ENCODE results near the gene LAMA2. TPM values are rescaled to one million over a fixed set of nuclear protein-coding genes. Genes with fewer than 3 reads are reported as not detected.

LAMA2 gene
- total RNA-seq, 2 experiments from 2014 or later: 0.26 TPM; not detected in 1

GRCh38 chr6:128870746-128871145 is 12.2 kb upstream of the LAMA2 start:
- Mint-ChIP-seq H3K4me3 (no peak overlapping the region), H3K9me3 (ENCODE audit: insufficient read depth) (no peaks in the 10 kb centered on the region), H3K27ac (no peak overlapping the region), H3K27me3 (ENCODE audit: low read depth) (no peaks in the 10 kb centered on the region), H3K36me3 (ENCODE audit: low read depth) (no peaks in the 10 kb centered on the region), H3K4me1 (ENCODE audit: low read depth) (no peaks in the 10 kb centered on the region)
- ATAC-seq (no peak), DNase-seq (no peak)
- ChIA-PET POLR2A (no interaction called here), CTCF (no interaction called here)

GRCh38 chr6:128874863-128875262 is 8.1 kb upstream of the LAMA2 start:
- Mint-ChIP-seq H3K27me3 (ENCODE audit: low read depth) (no peaks in the 10 kb centered on the region), H3K9me3 (ENCODE audit: insufficient read depth) (no peaks in the 10 kb centered on the region), H3K36me3 (ENCODE audit: low read depth) (no peaks in the 10 kb centered on the region), H3K4me1 (ENCODE audit: low read depth) (no peaks in the 10 kb centered on the region), H3K27ac (no peak overlapping the region), H3K4me3 (no peak overlapping the region)
- ChIA-PET CTCF (no interaction called here), POLR2A (no interaction called here)
- ATAC-seq (no peak), DNase-seq (no peak)

GRCh38 chr6:128882560-128882959 is 378 bp upstream of the LAMA2 start:
- no peaks in the 10 kb centered on the region for H3K9me3 Mint-ChIP-seq (ENCODE audit: insufficient read depth)
- H3K4me3 Mint-ChIP-seq: no peak overlapping the region
- DNase-seq (no peak), ATAC-seq (no peak)
- ChIA-PET POLR2A (no interaction called here), CTCF (no interaction called here)
- H3K36me3 Mint-ChIP-seq (ENCODE audit: low read depth): no peaks in the 10 kb centered on the region
- H3K27me3 Mint-ChIP-seq (ENCODE audit: low read depth): peaks cover 17% of the 10 kb centered on the region
- H3K4me1 Mint-ChIP-seq (ENCODE audit: low read depth): no peaks in the 10 kb centered on the region
- H3K27ac Mint-ChIP-seq: no peak overlapping the region

- H3K9me3 Mint-ChIP-seq (ENCODE audit: insufficient read depth): no peaks in the 10 kb centered on the region
- DNase-seq (no peak), ATAC-seq (no peak)
- no peaks in the 10 kb centered on the region for H3K4me1 Mint-ChIP-seq (ENCODE audit: low read depth)
- ChIA-PET POLR2A (no interaction called here), CTCF (no interaction called here)
- no peaks in the 10 kb centered on the region for H3K36me3 Mint-ChIP-seq (ENCODE audit: low read depth)
- H3K27me3 Mint-ChIP-seq (ENCODE audit: low read depth): peaks cover 19% of the 10 kb centered on the region
- no peak overlapping the region for H3K27ac Mint-ChIP-seq
- no peak overlapping the region for H3K4me3 Mint-ChIP-seq
These were observed 968 bp downstream of the LAMA2 start for GRCh38 chr6:128883906-128884305.

GRCh38 chr6:128885381-128885780 is 2.4 kb downstream of the LAMA2 start:
- ATAC-seq (no peak), DNase-seq (no peak)
- H3K9me3 Mint-ChIP-seq (ENCODE audit: insufficient read depth): no peaks in the 10 kb centered on the region
- H3K4me3 Mint-ChIP-seq: no peak overlapping the region
- peaks cover 19% of the 10 kb centered on the region for H3K27me3 Mint-ChIP-seq (ENCODE audit: low read depth)
- H3K4me1 Mint-ChIP-seq (ENCODE audit: low read depth): no peaks in the 10 kb centered on the region
- no peaks in the 10 kb centered on the region for H3K36me3 Mint-ChIP-seq (ENCODE audit: low read depth)
- no peak overlapping the region for H3K27ac Mint-ChIP-seq
- POLR2A ChIA-PET: no interaction called here
- CTCF ChIA-PET: no interaction called here

- ATAC-seq (no peak), DNase-seq (no peak)
- H3K4me3 Mint-ChIP-seq: no peak overlapping the region
- no peaks in the 10 kb centered on the region for H3K36me3 Mint-ChIP-seq (ENCODE audit: low read depth)
- ChIA-PET POLR2A (no interaction called here), CTCF (no interaction called here)
- no peaks in the 10 kb centered on the region for H3K9me3 Mint-ChIP-seq (ENCODE audit: insufficient read depth)
- peaks cover 19% of the 10 kb centered on the region for H3K27me3 Mint-ChIP-seq (ENCODE audit: low read depth)
- H3K4me1 Mint-ChIP-seq (ENCODE audit: low read depth): no peaks in the 10 kb centered on the region
- no peak overlapping the region for H3K27ac Mint-ChIP-seq
These were observed 3.8 kb downstream of the LAMA2 start for GRCh38 chr6:128886706-128887105.

GRCh38 chr6:128888444-128889175 is 5.7 kb downstream of the LAMA2 start:
- Mint-ChIP-seq H3K27ac (no peak overlapping the region), H3K9me3 (ENCODE audit: insufficient read depth) (no peaks in the 10 kb centered on the region), H3K4me1 (ENCODE audit: low read depth) (no peaks in the 10 kb centered on the region), H3K36me3 (ENCODE audit: low read depth) (no peaks in the 10 kb centered on the region), H3K27me3 (ENCODE audit: low read depth) (peaks cover 5% of the 10 kb centered on the region), H3K4me3 (no peak overlapping the region)
- ATAC-seq (no peak), DNase-seq (no peak)
- CTCF ChIA-PET: no interaction called here
- POLR2A ChIA-PET: no interaction called here

GRCh38 chr6:128889870-128890269 is 6.9 kb downstream of the LAMA2 start:
- Mint-ChIP-seq H3K36me3 (ENCODE audit: low read depth) (no peaks in the 10 kb centered on the region), H3K4me1 (ENCODE audit: low read depth) (no peaks in the 10 kb centered on the region)
- POLR2A ChIA-PET: no interaction called here

GRCh38 chr6:128892079-128892478 is 9.1 kb downstream of the LAMA2 start:
- CTCF ChIA-PET: no interaction called here
- H3K9me3 Mint-ChIP-seq (ENCODE audit: insufficient read depth): no peaks in the 10 kb centered on the region
- POLR2A ChIA-PET: no interaction called here
- no peak overlapping the region for H3K27ac Mint-ChIP-seq
- DNase-seq: no peak
- peaks cover 2% of the 10 kb centered on the region for H3K27me3 Mint-ChIP-seq (ENCODE audit: low read depth)
- no peaks in the 10 kb centered on the region for H3K4me1 Mint-ChIP-seq (ENCODE audit: low read depth)
- H3K4me3 Mint-ChIP-seq: no peak overlapping the region
- no peak for ATAC-seq
- no peaks in the 10 kb centered on the region for H3K36me3 Mint-ChIP-seq (ENCODE audit: low read depth)

More at GRCh38 chr6:128889870-128890269, 6.9 kb downstream of the LAMA2 start:
- no peak for DNase-seq
- ATAC-seq: no peak
- Mint-ChIP-seq H3K27ac (no peak overlapping the region), H3K4me3 (no peak overlapping the region), H3K27me3 (ENCODE audit: low read depth) (peaks cover 2% of the 10 kb centered on the region), H3K9me3 (ENCODE audit: insufficient read depth) (no peaks in the 10 kb centered on the region)
- CTCF ChIA-PET: no interaction called here

GRCh38 chr6:128899341-128900050 is 16.6 kb downstream of the LAMA2 start:
- H3K4me3 Mint-ChIP-seq: no peak overlapping the region
- DNase-seq (no peak), ATAC-seq (no peak)
- H3K27ac Mint-ChIP-seq: no peak overlapping the region
- CTCF ChIA-PET: no interaction called here
- no peaks in the 10 kb centered on the region for H3K4me1 Mint-ChIP-seq (ENCODE audit: low read depth)
- POLR2A ChIA-PET: no interaction called here
- no peaks in the 10 kb centered on the region for H3K27me3 Mint-ChIP-seq (ENCODE audit: low read depth)
- no peaks in the 10 kb centered on the region for H3K36me3 Mint-ChIP-seq (ENCODE audit: low read depth)
- H3K9me3 Mint-ChIP-seq (ENCODE audit: insufficient read depth): no peaks in the 10 kb centered on the region

- DNase-seq: no peak
- ChIA-PET CTCF (no interaction called here), POLR2A (interaction anchor here (0.7 kb wide), 1 partner anchor 40 kb away, joined by 3 read pairs; no protein-coding TSS in a partner anchor)
- Mint-ChIP-seq H3K9me3 (ENCODE audit: insufficient read depth) (no peaks in the 10 kb centered on the region), H3K27ac (no peak overlapping the region), H3K4me1 (ENCODE audit: low read depth) (no peaks in the 10 kb centered on the region), H3K36me3 (ENCODE audit: low read depth) (no peaks in the 10 kb centered on the region), H3K4me3 (no peak overlapping the region), H3K27me3 (ENCODE audit: low read depth) (no peaks in the 10 kb centered on the region)
- ATAC-seq: no peak
These were observed 20.8 kb downstream of the LAMA2 start for GRCh38 chr6:128903715-128904114.

- CTCF ChIA-PET: interaction anchor here (0.9 kb wide), 1 partner anchor 653 kb away, joined by 3 read pairs; no protein-coding TSS in a partner anchor
These were observed 31.1 kb downstream of the LAMA2 start for GRCh38 chr6:128914051-128914450.

More at GRCh38 chr6:128914051-128914450, 31.1 kb downstream of the LAMA2 start:
- no peaks in the 10 kb centered on the region for H3K4me1 Mint-ChIP-seq (ENCODE audit: low read depth)
- H3K9me3 Mint-ChIP-seq (ENCODE audit: insufficient read depth): no peaks in the 10 kb centered on the region
- POLR2A ChIA-PET: no interaction called here
- no peaks in the 10 kb centered on the region for H3K36me3 Mint-ChIP-seq (ENCODE audit: low read depth)
- peaks cover 2% of the 10 kb centered on the region for H3K27me3 Mint-ChIP-seq (ENCODE audit: low read depth)
- no peak overlapping the region for H3K4me3 Mint-ChIP-seq
- DNase-seq (no peak), ATAC-seq (no peak)
- no peak overlapping the region for H3K27ac Mint-ChIP-seq

All from activated CD8-positive, alpha-beta T cell treated with anti-CD3 and anti-CD28 coated beads, Interleukin-2, amount 10 ng/mL, durations not matched to agents 7 days and 5 days (primary cell).